Osteocyte (in vitro differentiated cells): ENCODE data around the gene PPP1R3F. TPM values are rescaled to one million over a fixed set of nuclear protein-coding genes. Genes with fewer than 3 reads are reported as not detected.

ENCODE experiments used
- DNase-seq: peaks from one replicate; pipeline ENCODE4 v3.0.0; 2021; ENCODE audit warnings: mixed read lengths; ENCODE audit not compliant: unreplicated experiment; ENCODE audit errors: extremely low spot score
- H3K27ac Mint-ChIP-seq: one replicate; pipeline ENCODE4 v1.8.0; 2021; ENCODE audit warnings: mild to moderate bottlenecking, mixed read lengths; ENCODE audit not compliant: unreplicated experiment
- H3K27me3 Mint-ChIP-seq: one replicate; pipeline ENCODE4 v1.8.0; 2021; ENCODE audit warnings: mixed read lengths; ENCODE audit not compliant: unreplicated experiment
- H3K36me3 Mint-ChIP-seq: one replicate; pipeline ENCODE4 v1.8.0; 2021; ENCODE audit warnings: mixed read lengths; ENCODE audit not compliant: unreplicated experiment
- H3K4me1 Mint-ChIP-seq: one replicate; pipeline ENCODE4 v1.8.0; 2021; ENCODE audit warnings: mixed read lengths; ENCODE audit not compliant: unreplicated experiment
- H3K4me3 Mint-ChIP-seq: one replicate; pipeline ENCODE4 v1.8.0; 2021; ENCODE audit warnings: mild to moderate bottlenecking, moderate library complexity, mixed read lengths; ENCODE audit not compliant: unreplicated experiment
- H3K9me3 Mint-ChIP-seq: one replicate; pipeline ENCODE4 v1.8.0; 2021; ENCODE audit warnings: mixed read lengths; ENCODE audit not compliant: unreplicated experiment
- CTCF ChIP-seq: fragments of 200-600 bp; sonication (generic); IDR thresholded peaks from 2 replicates; pipeline ENCODE4 v1.5.0; 2021; ENCODE audit warnings: antibody characterized with exemption, mild to moderate bottlenecking, moderate library complexity
- total RNA-seq: library from RNA; stranded (reverse); gene quantifications from 2 replicates; pipeline ENCODE4 v1.2.1, GENCODE V29; 2021

Gene PPP1R3F
- total RNA-seq, 1 donor from 2014 or later: 9.2 TPM

DNA sequence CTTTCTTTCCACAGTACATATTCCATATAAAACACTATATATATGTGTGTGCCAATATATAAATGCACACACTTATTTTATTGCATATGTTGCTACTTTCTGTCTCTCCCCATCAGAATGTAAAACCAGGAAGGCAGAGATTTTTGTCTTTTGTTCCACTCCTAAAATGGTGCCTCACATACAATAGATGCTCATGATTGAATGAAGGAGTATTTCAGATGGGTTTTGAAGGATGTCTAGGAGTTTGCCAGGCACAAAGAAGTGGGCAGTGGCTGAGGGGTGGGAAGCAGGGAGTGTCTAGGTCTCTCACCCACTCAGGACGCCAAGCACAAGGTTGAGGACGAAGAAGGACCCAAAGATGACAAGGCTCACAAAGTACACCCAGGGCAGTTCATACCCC, 41.9 kb upstream of the PPP1R3F start:
- H3K27me3 Mint-ChIP-seq: no peaks in the 10 kb centered on the region
- no peak for DNase-seq
- H3K27ac Mint-ChIP-seq: no peak overlapping the region
- H3K4me3 Mint-ChIP-seq: no peak overlapping the region
- peaks cover 2% of the 10 kb centered on the region for H3K4me1 Mint-ChIP-seq
- peaks cover 7% of the 10 kb centered on the region for H3K9me3 Mint-ChIP-seq
- TF ChIP-seq CTCF: no peak
- no peaks in the 10 kb centered on the region for H3K36me3 Mint-ChIP-seq

DNA sequence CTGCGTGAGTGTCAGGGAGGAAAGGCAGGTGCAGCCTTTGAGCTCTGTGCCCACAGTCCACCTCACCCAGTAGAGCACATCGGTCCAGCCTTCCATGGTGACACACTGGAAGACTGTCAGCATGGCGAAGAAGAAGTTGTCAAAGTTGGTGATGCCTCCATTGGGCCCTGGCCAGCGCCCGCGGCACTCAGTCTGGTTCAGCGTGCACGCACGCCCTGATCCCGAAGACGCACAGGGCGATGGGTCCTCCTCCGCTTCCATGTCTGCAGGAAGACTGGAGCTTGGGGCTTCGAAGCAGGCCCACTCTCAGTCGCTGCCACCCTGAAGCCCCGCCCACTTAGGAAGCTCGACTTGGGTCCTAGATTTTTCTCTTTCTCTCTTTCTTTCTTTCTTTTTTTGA, 41.4 kb upstream of the PPP1R3F start:
- Mint-ChIP-seq H3K4me1 (peaks cover 2% of the 10 kb centered on the region), H3K9me3 (peaks cover 7% of the 10 kb centered on the region), H3K4me3 (no peak overlapping the region), H3K27me3 (no peaks in the 10 kb centered on the region), H3K27ac (no peak overlapping the region), H3K36me3 (no peaks in the 10 kb centered on the region)
- no peak for TF ChIP-seq CTCF
- DNase-seq: no peak

DNA sequence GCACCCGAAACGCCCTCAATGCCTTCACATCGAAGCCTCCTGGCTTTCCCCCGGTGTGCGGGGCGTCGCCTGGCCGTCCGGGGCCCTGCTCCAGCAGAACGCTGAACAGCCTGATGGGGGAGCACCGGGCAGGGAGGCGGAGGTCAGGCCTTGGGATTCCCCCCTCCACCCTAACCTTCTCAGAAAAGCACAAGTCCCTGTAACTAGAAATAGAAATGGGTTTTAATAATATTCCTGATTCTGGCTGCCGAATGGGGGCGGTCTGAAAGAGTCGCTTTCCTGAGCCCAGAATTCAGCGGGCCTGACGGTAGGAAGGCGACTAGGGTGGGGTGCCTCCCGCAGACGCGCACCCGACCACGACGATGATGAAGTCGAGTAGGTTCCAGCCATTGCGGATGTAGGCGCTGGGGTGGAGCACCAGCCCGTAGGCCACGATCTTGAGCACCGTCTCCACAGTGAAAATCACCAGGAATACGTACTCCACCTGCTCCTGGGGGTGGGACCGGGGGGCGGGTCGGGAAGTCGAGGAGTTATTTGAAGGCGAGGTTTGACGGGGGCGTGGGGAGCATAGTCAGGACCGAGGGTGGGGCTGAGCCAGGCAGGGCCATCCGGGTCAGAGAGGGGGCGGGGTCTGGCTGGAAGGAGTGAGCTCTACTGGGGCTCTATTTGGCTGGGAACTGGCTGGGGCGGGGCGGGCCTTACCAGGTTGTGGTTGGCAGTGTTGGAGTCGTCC, 38.9 kb upstream of the PPP1R3F start:
- peaks cover 7% of the 10 kb centered on the region for H3K9me3 Mint-ChIP-seq

GRCh38 chrX:49231333-49232000, 38.1 kb upstream of the PPP1R3F start:
- no peaks in the 10 kb centered on the region for H3K27me3 Mint-ChIP-seq
- H3K36me3 Mint-ChIP-seq: no peaks in the 10 kb centered on the region
- no peak overlapping the region for H3K27ac Mint-ChIP-seq
- no peak for TF ChIP-seq CTCF
- H3K9me3 Mint-ChIP-seq: peaks cover 7% of the 10 kb centered on the region
- H3K4me1 Mint-ChIP-seq: peaks cover 3% of the 10 kb centered on the region
- no peak for DNase-seq
- H3K4me3 Mint-ChIP-seq: no peak overlapping the region

More for the DNA sequence above, 38.9 kb upstream of the PPP1R3F start:
- Mint-ChIP-seq H3K4me3 (no peak overlapping the region), H3K27ac (no peak overlapping the region), H3K4me1 (peaks cover 3% of the 10 kb centered on the region), H3K36me3 (no peaks in the 10 kb centered on the region), H3K27me3 (no peaks in the 10 kb centered on the region)
- no peak for TF ChIP-seq CTCF
- DNase-seq: no peak

GRCh38 chrX:49232525-49232924, 37.1 kb upstream of the PPP1R3F start:
- Mint-ChIP-seq H3K4me3 (no peak overlapping the region), H3K4me1 (peaks cover 5% of the 10 kb centered on the region), H3K9me3 (peaks cover 14% of the 10 kb centered on the region), H3K27ac (no peak overlapping the region), H3K27me3 (no peaks in the 10 kb centered on the region), H3K36me3 (no peaks in the 10 kb centered on the region)
- DNase-seq: no peak
- no peak for TF ChIP-seq CTCF
